Progenitor cell of endocrine pancreas (in vitro differentiated cells): ENCODE measurements around the gene MTCL1. TPM values are rescaled to one million over a fixed set of nuclear protein-coding genes. Genes with fewer than 3 reads are reported as not detected.

Experiments
- DNase-seq: peaks from one replicate; pipeline ENCODE4 v3.0.0; 2021; ENCODE audit warnings: low spot score; ENCODE audit not compliant: unreplicated experiment
- H3K27ac Mint-ChIP-seq: 2 replicates; pipeline ENCODE4 v1.8.0; 2021; ENCODE audit warnings: mild to moderate bottlenecking, moderate library complexity, mixed read lengths
- H3K27me3 Mint-ChIP-seq: 2 replicates; pipeline ENCODE4 v1.8.0; 2021; ENCODE audit warnings: mixed read lengths
- H3K36me3 Mint-ChIP-seq: 2 replicates; pipeline ENCODE4 v1.8.0; 2022; ENCODE audit warnings: mixed read lengths; ENCODE audit not compliant: insufficient read depth
- H3K4me1 Mint-ChIP-seq: 2 replicates; pipeline ENCODE4 v1.8.0; 2021; ENCODE audit warnings: low read depth, mixed read lengths
- H3K4me3 Mint-ChIP-seq: 2 replicates; pipeline ENCODE4 v1.8.0; 2021; ENCODE audit warnings: low read depth, mild to moderate bottlenecking, moderate library complexity, mixed read lengths
- H3K9me3 Mint-ChIP-seq: 2 replicates; pipeline ENCODE4 v1.8.0; 2021; ENCODE audit warnings: low read depth, mixed read lengths
- total RNA-seq: library from RNA; stranded (reverse); gene quantifications from 2 replicates; pipeline ENCODE4 v1.2.1, GENCODE V29; 2021
- TF ChIP-seq, protein P1 (sequence below): fragments of 200-600 bp; sonication (generic); IDR thresholded peaks from one replicate; pipeline ENCODE4 v1.5.0; 2021; ENCODE audit warnings: antibody characterized with exemption, mild to moderate bottlenecking; ENCODE audit not compliant: unreplicated experiment

Gene MTCL1
- total RNA-seq, 1 donor from 2014 or later, result 81.5 TPM

DNA sequence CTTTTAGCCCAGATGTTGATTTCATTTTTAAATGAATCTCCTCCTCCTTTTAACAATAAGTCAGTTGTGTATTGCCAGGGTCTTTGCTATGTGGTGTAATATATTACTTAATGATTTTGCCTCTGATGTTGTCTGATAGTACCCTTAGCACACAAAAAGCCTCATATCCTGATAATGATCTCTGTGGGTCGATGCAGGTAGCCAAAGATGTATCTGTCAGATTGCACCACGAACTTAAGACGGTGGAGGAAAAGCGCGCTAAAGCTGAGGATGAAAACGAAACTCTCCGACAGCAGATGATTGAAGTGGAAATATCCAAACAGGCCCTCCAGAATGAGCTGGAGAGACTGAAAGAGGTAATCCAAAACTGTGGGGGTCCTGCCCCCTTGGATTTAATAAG lies 14.8 kb downstream of the MTCL1 start:
- no peak for DNase-seq
- TF ChIP-seq, protein P1, sequence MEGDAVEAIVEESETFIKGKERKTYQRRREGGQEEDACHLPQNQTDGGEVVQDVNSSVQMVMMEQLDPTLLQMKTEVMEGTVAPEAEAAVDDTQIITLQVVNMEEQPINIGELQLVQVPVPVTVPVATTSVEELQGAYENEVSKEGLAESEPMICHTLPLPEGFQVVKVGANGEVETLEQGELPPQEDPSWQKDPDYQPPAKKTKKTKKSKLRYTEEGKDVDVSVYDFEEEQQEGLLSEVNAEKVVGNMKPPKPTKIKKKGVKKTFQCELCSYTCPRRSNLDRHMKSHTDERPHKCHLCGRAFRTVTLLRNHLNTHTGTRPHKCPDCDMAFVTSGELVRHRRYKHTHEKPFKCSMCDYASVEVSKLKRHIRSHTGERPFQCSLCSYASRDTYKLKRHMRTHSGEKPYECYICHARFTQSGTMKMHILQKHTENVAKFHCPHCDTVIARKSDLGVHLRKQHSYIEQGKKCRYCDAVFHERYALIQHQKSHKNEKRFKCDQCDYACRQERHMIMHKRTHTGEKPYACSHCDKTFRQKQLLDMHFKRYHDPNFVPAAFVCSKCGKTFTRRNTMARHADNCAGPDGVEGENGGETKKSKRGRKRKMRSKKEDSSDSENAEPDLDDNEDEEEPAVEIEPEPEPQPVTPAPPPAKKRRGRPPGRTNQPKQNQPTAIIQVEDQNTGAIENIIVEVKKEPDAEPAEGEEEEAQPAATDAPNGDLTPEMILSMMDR, result no peak
- H3K9me3 Mint-ChIP-seq, result peaks cover 3% of the 10 kb centered on the region
- peaks cover 51% of the 10 kb centered on the region for H3K4me1 Mint-ChIP-seq
- H3K27me3 Mint-ChIP-seq, result peaks cover 7% of the 10 kb centered on the region
- no peak overlapping the region for H3K27ac Mint-ChIP-seq
- H3K4me3 Mint-ChIP-seq, result no peak overlapping the region
- peaks cover 48% of the 10 kb centered on the region for H3K36me3 Mint-ChIP-seq

- H3K9me3 Mint-ChIP-seq, result peaks cover 5% of the 10 kb centered on the region
- H3K4me3 Mint-ChIP-seq, result no peak overlapping the region
- no peak for DNase-seq
- peaks cover 48% of the 10 kb centered on the region for H3K4me1 Mint-ChIP-seq
- peaks cover under 1% of the 10 kb centered on the region for H3K27me3 Mint-ChIP-seq
- TF ChIP-seq, protein P1, result no peak
- H3K27ac Mint-ChIP-seq, result no peak overlapping the region
- H3K36me3 Mint-ChIP-seq, result peaks cover 41% of the 10 kb centered on the region
Observed at GRCh38 chr18:8721094-8721669, 15.8 kb downstream of the MTCL1 start.

GRCh38 chr18:8721716-8722115 lies 16.4 kb downstream of the MTCL1 start:
- DNase-seq, result no peak
- peaks cover 42% of the 10 kb centered on the region for H3K36me3 Mint-ChIP-seq
- H3K27me3 Mint-ChIP-seq, result no peaks in the 10 kb centered on the region
- H3K27ac Mint-ChIP-seq, result no peak overlapping the region
- TF ChIP-seq, protein P1, result no peak
- H3K4me1 Mint-ChIP-seq, result peaks cover 48% of the 10 kb centered on the region
- no peak overlapping the region for H3K4me3 Mint-ChIP-seq
- peaks cover 7% of the 10 kb centered on the region for H3K9me3 Mint-ChIP-seq

- H3K27ac Mint-ChIP-seq, result no peak overlapping the region
Observed at GRCh38 chr18:8722946-8723820, 17.8 kb downstream of the MTCL1 start.

DNA sequence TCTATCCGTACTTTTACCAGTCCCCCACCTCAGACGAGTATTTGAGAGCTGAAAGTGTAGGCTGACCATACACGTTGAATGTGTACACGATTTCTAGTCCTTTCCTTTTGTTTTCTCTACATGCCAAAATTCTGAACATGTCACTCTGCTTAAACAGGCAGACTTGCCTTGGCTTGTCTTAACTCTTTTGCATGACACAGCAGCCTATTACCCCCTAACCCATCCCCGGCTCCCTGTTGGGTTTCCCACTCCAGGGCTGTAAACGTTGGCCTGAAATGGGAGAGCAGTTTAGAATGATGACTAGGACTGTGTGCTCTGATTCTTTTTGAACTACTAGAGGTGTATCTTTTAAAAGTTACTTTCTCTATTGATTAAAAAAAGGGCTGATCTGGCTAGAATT lies 19.1 kb downstream of the MTCL1 start:
- no peak for DNase-seq
- H3K4me3 Mint-ChIP-seq, result no peak overlapping the region
- H3K27me3 Mint-ChIP-seq, result no peaks in the 10 kb centered on the region
- TF ChIP-seq, protein P1, result no peak
- peaks cover 50% of the 10 kb centered on the region for H3K36me3 Mint-ChIP-seq
- no peak overlapping the region for H3K27ac Mint-ChIP-seq
- peaks cover 23% of the 10 kb centered on the region for H3K4me1 Mint-ChIP-seq
- peaks cover 7% of the 10 kb centered on the region for H3K9me3 Mint-ChIP-seq

More at GRCh38 chr18:8722946-8723820, 17.8 kb downstream of the MTCL1 start:
- Mint-ChIP-seq H3K36me3 (peaks cover 48% of the 10 kb centered on the region), H3K9me3 (peaks cover 7% of the 10 kb centered on the region), H3K4me3 (no peak overlapping the region), H3K27me3 (no peaks in the 10 kb centered on the region), H3K4me1 (peaks cover 34% of the 10 kb centered on the region)
- TF ChIP-seq, protein P1, result no peak
- DNase-seq, result no peak
